Measurements from ENCODE around the gene FCGR3B. TPM values are rescaled to one million over a fixed set of nuclear protein-coding genes. Genes with fewer than 3 reads are reported as not detected.
"Not testable (repeated sequence)": the region's sequence is repeated elsewhere in the genome, so short reads cannot be mapped to it uniquely, and the experiment has no call there.

FCGR3B gene
- total and polyA plus RNA-seq, 8 donors = 0.50 to 2.4 (median 1.2) TPM; not detected in 3

GRCh38 chr1:161639203-161639602 lies 8.2 kb upstream of the FCGR3B start:
- H3K36me3 ChIP-seq; H3K27ac ChIP-seq; H3K4me1 ChIP-seq; intact Hi-C loops (cut with DNase I; ENCODE audit: low total_unique reads); H3K4me3 ChIP-seq; H3K27me3 ChIP-seq; H3K9me3 ChIP-seq; DNase-seq: not testable (repeated sequence)
- 40 to 71% (median 57%) methylated on average over 1 to 2 of the region's 2 CpGs for WGBS, 5 donors

DNA sequence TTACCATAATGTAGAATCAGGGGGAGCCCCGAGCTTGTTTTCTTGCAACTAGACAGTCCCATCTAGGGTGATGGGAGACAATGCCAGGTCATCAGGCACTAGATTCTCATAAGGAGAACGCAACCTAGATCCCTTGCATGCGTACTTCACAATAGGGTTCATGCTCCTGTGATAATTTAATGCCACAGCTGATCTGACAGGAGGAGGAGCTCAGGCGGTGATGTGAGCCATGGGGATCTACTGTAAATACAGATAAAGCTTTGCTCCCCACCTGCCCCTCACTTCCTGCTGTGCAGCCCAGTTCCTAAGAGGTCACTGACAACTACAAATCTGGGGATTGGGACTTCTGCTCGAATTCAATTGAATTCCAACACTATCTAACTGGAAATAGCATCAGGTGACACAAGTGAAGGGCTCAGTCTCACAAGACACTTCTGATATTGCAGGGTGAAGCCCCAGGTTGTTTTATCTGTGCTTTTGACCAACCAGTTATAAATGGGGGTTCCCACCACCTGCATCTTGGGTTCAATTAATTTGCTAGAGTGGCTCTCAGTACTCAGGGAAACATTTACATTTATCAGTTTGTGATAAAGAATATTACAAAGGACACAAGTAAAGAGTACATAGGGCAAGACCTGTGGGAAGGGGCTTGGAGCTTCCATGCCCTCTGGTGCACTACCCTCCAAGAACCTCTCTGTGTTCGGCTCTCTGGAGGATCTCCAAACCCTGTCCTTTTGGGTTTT lies 7.4 kb upstream of the FCGR3B start:
- intact Hi-C loops (cut with DNase I; ENCODE audit: low total_unique reads); H3K27me3 ChIP-seq; H3K27ac ChIP-seq; H3K9me3 ChIP-seq; H3K36me3 ChIP-seq; H3K4me3 ChIP-seq; H3K4me1 ChIP-seq; DNase-seq: not testable (repeated sequence)
- WGBS, 5 donors = 0 to 75% (median 61%) methylated on average over 1 to 6 of the region's 6 CpGs

DNA sequence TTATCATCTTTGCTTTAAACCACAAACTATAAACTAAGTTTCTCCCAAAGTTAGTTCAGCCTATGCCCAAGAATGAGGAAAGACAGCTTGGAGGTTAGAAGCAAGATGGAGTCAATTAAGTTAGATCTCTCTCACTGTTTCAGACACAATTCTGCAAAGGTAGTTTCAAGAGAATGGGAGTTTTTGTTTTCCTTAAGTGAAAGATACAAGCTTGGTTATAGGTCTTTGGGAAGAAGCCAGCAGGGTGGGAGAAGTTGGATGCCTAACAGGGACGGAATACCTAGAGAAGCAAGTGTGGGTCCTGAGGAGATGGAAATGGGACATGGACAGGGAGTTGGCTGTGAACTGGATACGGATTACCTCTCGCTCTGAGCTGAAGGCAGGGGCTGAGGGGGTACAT lies 6.0 kb upstream of the FCGR3B start:
- H3K9me3 ChIP-seq; DNase-seq; H3K4me3 ChIP-seq; H3K4me1 ChIP-seq; intact Hi-C loops (cut with DNase I; ENCODE audit: low total_unique reads); H3K27me3 ChIP-seq; H3K36me3 ChIP-seq; H3K27ac ChIP-seq: not testable (repeated sequence)
- 81 to 98% (median 90%) methylated on average over 3 of the region's 3 CpGs for WGBS, 5 donors

GRCh38 chr1:161636189-161636782 lies 5.3 kb upstream of the FCGR3B start:
- H3K4me3 ChIP-seq; H3K36me3 ChIP-seq; H3K4me1 ChIP-seq; DNase-seq; H3K9me3 ChIP-seq; H3K27me3 ChIP-seq; intact Hi-C loops (cut with DNase I; ENCODE audit: low total_unique reads); H3K27ac ChIP-seq: not testable (repeated sequence)
- 40 to 63% (median 54%) methylated on average over 1 of the region's 1 CpG; no CpG with 5 or more reads in 1 of the 5 donors for WGBS, 5 donors

- H3K9me3 ChIP-seq; H3K4me1 ChIP-seq; DNase-seq; H3K27me3 ChIP-seq; H3K4me3 ChIP-seq; H3K27ac ChIP-seq; intact Hi-C loops (cut with DNase I; ENCODE audit: low total_unique reads); H3K36me3 ChIP-seq: not testable (repeated sequence)
- WGBS, 5 donors = 82 to 100% (median 91%) methylated on average over 1 to 2 of the region's 2 CpGs
Measured at GRCh38 chr1:161634993-161635392, 4.0 kb upstream of the FCGR3B start.

GRCh38 chr1:161630128-161630742 lies 741 bp downstream of the FCGR3B start:
- intact Hi-C loops (cut with DNase I; ENCODE audit: low total_unique reads); DNase-seq; H3K9me3 ChIP-seq; H3K36me3 ChIP-seq; H3K27ac ChIP-seq; H3K4me3 ChIP-seq; H3K27me3 ChIP-seq; H3K4me1 ChIP-seq: not testable (repeated sequence)
- 79 to 91% (median 86%) methylated on average over 1 of the region's 2 CpGs for WGBS, 5 donors

- intact Hi-C loops (cut with DNase I; ENCODE audit: low total_unique reads); H3K9me3 ChIP-seq; H3K27me3 ChIP-seq; H3K36me3 ChIP-seq; DNase-seq; H3K4me1 ChIP-seq: not testable (repeated sequence)
- 63 to 80% (median 71%) methylated on average over 8 to 9 of the region's 10 CpGs for WGBS, 5 donors
- Histone ChIP-seq H3K27ac (peak overlapping the region in 1 of 5 donors; percentile 4), H3K4me3 (peak overlapping the region in 1 of 4 donors; percentile 3)
Measured at GRCh38 chr1:161626445-161627146, 4.4 kb downstream of the FCGR3B start.

- DNase-seq; H3K9me3 ChIP-seq; H3K36me3 ChIP-seq; intact Hi-C loops (cut with DNase I; ENCODE audit: low total_unique reads); H3K27ac ChIP-seq; H3K4me3 ChIP-seq: not testable (repeated sequence)
- Histone ChIP-seq H3K4me1 (peaks cover 0 to 11% (median 3%) of the 10 kb centered on the region in 4 donors), H3K27me3 (peaks cover 0 to 20% (median 0%) of the 10 kb centered on the region in 3 donors)
- 73 to 92% (median 83%) methylated on average over 1 of the region's 1 CpG for WGBS, 5 donors
Measured at GRCh38 chr1:161624605-161625004, 6.4 kb downstream of the FCGR3B start.

DNA sequence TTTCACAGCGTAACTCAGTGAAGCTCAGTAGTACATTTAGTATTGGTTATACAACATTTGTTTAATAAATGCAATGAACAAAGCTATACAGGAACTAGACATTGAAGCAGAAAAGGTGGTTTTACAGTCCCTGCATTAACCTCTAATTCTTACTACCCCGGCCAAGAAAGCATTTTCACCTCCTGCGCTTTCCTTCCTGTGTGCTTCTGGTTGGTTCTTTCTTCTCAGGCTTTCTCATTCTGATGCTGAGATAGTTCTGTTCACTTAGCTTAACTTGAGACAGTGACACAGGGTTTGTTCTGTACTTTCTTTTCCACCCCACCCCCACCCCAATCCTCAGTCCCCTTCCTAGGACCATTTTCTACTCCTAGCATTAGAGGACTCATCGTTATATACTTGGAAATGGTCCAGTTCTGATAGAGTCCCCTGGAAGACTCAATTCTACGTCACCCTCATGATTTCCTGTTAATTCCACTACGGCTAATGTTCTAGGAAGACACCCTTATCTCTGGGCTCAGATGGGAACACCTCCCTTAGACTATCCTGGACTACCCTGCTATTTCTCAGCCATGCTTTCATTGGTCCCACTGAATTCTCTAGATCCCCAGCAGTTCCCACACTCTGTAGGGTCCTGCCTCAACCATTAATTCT lies 7.5 kb downstream of the FCGR3B start:
- DNase-seq; H3K36me3 ChIP-seq; H3K4me3 ChIP-seq; H3K27ac ChIP-seq; intact Hi-C loops (cut with DNase I; ENCODE audit: low total_unique reads); H3K9me3 ChIP-seq: not testable (repeated sequence)
- Histone ChIP-seq H3K27me3 (peaks cover 0 to 20% (median 0%) of the 10 kb centered on the region in 3 donors), H3K4me1 (peaks cover 0 to 11% (median 3%) of the 10 kb centered on the region in 4 donors)
- 52 to 70% (median 58%) methylated on average over 5 to 6 of the region's 6 CpGs for whole genome bisulfite sequencing, 5 donors

- 46 to 64% (median 56%) methylated on average over 7 to 8 of the region's 8 CpGs for WGBS, 5 donors
- H3K36me3 ChIP-seq; H3K9me3 ChIP-seq; intact Hi-C loops (cut with DNase I; ENCODE audit: low total_unique reads); DNase-seq: not testable (repeated sequence)
- peak overlapping the region in 2 of 4 donors; percentile 36 to 41 for H3K4me3 ChIP-seq
- H3K27ac ChIP-seq = peak overlapping the region in 1 of 5 donors; percentile 46
- H3K27me3 ChIP-seq = peaks cover 0 to 20% (median 0%) of the 10 kb centered on the region in 3 donors
- peaks cover 0 to 11% (median 3%) of the 10 kb centered on the region in 4 donors for H3K4me1 ChIP-seq
Measured at GRCh38 chr1:161622054-161622453, 8.9 kb downstream of the FCGR3B start.

All from stomach (tissue), 9 donors.